A673 (cell line): ENCODE results near the gene PATJ.

ENCODE experiments used
- EZH2 ChIP-seq: fragments of 200-600 bp; sonication (generic); IDR thresholded peaks from 2 replicates; pipeline ENCODE4 v1.6.1; 2017; ENCODE audit warnings: borderline replicate concordance, low read depth, mild to moderate bottlenecking, mixed read lengths, antibody characterized with exemption, low read length; ENCODE audit not compliant: poor library complexity, severe bottlenecking
- TF ChIP-seq, protein P1 (sequence below): fragments of 300-800, 200-600 bp; sonication (generic); conservative IDR thresholded peaks from 2 replicates; pipeline ENCODE4 v1.5.1; 2017; ENCODE audit warnings: low read depth, mild to moderate bottlenecking, antibody characterized with exemption, low read length, moderate library complexity, mixed read lengths

DNA sequence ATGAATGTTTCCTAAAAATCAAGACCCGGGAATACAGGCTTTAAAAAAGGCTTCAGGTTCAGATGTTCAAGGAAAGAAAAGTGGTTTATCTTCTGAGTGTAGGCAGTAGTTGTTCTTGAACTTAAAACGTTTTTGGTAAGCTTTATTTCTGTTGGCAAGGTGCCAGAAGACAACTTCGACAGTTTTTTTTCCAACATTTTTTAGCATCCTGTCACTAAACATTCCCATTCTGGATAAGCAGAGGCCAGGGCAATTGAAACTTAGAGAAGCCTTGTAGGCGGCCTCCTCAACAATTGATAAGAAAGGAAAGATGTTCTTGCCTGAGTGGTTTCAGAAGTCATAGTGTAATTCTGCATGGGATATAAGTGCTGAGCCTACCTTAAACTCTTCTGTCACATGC, 66.7 kb downstream of the PATJ start:
- TF ChIP-seq, protein P1, sequence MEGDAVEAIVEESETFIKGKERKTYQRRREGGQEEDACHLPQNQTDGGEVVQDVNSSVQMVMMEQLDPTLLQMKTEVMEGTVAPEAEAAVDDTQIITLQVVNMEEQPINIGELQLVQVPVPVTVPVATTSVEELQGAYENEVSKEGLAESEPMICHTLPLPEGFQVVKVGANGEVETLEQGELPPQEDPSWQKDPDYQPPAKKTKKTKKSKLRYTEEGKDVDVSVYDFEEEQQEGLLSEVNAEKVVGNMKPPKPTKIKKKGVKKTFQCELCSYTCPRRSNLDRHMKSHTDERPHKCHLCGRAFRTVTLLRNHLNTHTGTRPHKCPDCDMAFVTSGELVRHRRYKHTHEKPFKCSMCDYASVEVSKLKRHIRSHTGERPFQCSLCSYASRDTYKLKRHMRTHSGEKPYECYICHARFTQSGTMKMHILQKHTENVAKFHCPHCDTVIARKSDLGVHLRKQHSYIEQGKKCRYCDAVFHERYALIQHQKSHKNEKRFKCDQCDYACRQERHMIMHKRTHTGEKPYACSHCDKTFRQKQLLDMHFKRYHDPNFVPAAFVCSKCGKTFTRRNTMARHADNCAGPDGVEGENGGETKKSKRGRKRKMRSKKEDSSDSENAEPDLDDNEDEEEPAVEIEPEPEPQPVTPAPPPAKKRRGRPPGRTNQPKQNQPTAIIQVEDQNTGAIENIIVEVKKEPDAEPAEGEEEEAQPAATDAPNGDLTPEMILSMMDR: no peak
- no peak for TF ChIP-seq EZH2
